ENCODE measurements around the gene DHFR2.

The DHFR2 gene

DNA sequence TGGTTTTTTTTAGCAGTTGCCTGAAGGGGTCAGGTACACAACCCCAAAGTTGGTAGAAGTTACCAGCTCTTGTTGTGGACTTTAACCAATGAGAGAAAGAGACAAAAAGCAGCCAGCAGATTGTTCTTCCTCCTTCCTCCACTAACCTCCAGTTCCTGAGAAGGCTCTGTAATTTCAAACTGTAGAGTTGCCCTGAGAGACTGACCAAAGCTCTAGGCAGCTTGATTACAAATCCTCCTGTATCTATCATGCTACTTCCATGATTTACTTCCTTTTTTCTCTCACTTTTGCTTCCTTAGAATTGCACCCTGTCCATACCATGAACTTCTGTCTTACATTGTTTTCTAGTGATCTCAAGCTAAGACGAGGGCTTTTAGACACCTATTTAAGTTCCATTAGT, 29.4 kb upstream of the DHFR2 start:
- Histone ChIP-seq H3K4me1 (ENCODE audit: control insufficient read depth, insufficient read depth, low read length) (no peaks in the 10 kb centered on the region), H3K9me3 (ENCODE audit: control insufficient read depth, insufficient read depth, low read depth, low read length) (no peaks in the 10 kb centered on the region), H3K36me3 (ENCODE audit: control insufficient read depth in 2 of 2, insufficient read depth in 1 of 2, low read length in 2 of 2) (peaks cover 6 to 35% of the 10 kb centered on the region in 2 experiments; a peak in 2 of 3 replicates), H3K4me3 (ENCODE audit: low read depth, low read length) (no peak overlapping the region), H3K27ac (ENCODE audit: extremely low read depth, low read depth, low read length) (no peak overlapping the region)
- ChIA-PET POLR2A (no interaction called here), CTCF (no interaction called here)
- TF ChIP-seq, protein P1, sequence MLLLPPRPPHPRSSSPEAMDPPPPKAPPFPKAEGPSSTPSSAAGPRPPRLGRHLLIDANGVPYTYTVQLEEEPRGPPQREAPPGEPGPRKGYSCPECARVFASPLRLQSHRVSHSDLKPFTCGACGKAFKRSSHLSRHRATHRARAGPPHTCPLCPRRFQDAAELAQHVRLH (tag by site-specific recombination; IDR thresholded peaks at IDR 0.05), result no peak
- no peak for TF ChIP-seq ZNF223 (tag by site-specific recombination; IDR thresholded peaks at IDR 0.05)
- no peak for TF ChIP-seq ZNF624 (tag by site-specific recombination; IDR thresholded peaks at IDR 0.05)
- TF ChIP-seq YY2 (tag by site-specific recombination; IDR thresholded peaks at IDR 0.05), result no peak
- no peak for TF ChIP-seq ZNF501 (tag by site-specific recombination; IDR thresholded peaks at IDR 0.05)
- no peak for TF ChIP-seq ZNF837 (tag by site-specific recombination; IDR thresholded peaks at IDR 0.05)
- no peak for TF ChIP-seq ZSCAN5A (tag by site-specific recombination; IDR thresholded peaks at IDR 0.05)
- TF ChIP-seq ZNF48 (tag by site-specific recombination; IDR thresholded peaks at IDR 0.05), result no peak
- TF ChIP-seq ZNF571 (tag by site-specific recombination; IDR thresholded peaks at IDR 0.05), result no peak
- TF ChIP-seq REPIN1 (tag by site-specific recombination; IDR thresholded peaks at IDR 0.05; ENCODE audit: low read depth), result no peak
- TF ChIP-seq ZNF302 (tag by site-specific recombination; IDR thresholded peaks at IDR 0.05; ENCODE audit: low read depth), result no peak
- TF ChIP-seq KLF16 (tag by site-specific recombination; IDR thresholded peaks at IDR 0.05), result no peak
- TF ChIP-seq ZNF514 (tag by site-specific recombination; IDR thresholded peaks at IDR 0.05), result no peak
- TF ChIP-seq EGR2 (tag by site-specific recombination; IDR thresholded peaks at IDR 0.05; ENCODE audit: low read depth), result no peak
- no peak for TF ChIP-seq ZBTB26 (tag by site-specific recombination; optimal IDR thresholded peaks at IDR 0.05)
- no peak for TF ChIP-seq ZNF335 (tag by site-specific recombination; conservative IDR thresholded peaks at IDR 0.05)
- TF ChIP-seq ZNF433 (tag by site-specific recombination; IDR thresholded peaks at IDR 0.05; ENCODE audit: low read depth), result no peak

- CTCF ChIA-PET, result interaction anchor here (0.6 kb wide), 2 partner anchors 24 to 118 kb away, joined by 3 read pairs; no protein-coding TSS in a partner anchor
- TF ChIP-seq ZFP41 (tag by site-specific recombination; IDR thresholded peaks at IDR 0.05; ENCODE audit: borderline replicate concordance), result no peak
- no peak for TF ChIP-seq SALL2 (tag by site-specific recombination; IDR thresholded peaks at IDR 0.05; ENCODE audit: borderline replicate concordance)
- TF ChIP-seq, protein P2, sequence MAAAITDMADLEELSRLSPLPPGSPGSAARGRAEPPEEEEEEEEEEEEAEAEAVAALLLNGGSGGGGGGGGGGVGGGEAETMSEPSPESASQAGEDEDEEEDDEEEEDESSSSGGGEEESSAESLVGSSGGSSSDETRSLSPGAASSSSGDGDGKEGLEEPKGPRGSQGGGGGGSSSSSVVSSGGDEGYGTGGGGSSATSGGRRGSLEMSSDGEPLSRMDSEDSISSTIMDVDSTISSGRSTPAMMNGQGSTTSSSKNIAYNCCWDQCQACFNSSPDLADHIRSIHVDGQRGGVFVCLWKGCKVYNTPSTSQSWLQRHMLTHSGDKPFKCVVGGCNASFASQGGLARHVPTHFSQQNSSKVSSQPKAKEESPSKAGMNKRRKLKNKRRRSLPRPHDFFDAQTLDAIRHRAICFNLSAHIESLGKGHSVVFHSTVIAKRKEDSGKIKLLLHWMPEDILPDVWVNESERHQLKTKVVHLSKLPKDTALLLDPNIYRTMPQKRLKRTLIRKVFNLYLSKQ (tag by site-specific recombination; IDR thresholded peaks at IDR 0.05; ENCODE audit: borderline replicate concordance), result no peak
- no peak for TF ChIP-seq ZNF157 (tag by site-specific recombination; IDR thresholded peaks at IDR 0.05)
- no peak for TF ChIP-seq ZNF621 (tag by site-specific recombination; IDR thresholded peaks at IDR 0.05)
- TF ChIP-seq, protein P3, sequence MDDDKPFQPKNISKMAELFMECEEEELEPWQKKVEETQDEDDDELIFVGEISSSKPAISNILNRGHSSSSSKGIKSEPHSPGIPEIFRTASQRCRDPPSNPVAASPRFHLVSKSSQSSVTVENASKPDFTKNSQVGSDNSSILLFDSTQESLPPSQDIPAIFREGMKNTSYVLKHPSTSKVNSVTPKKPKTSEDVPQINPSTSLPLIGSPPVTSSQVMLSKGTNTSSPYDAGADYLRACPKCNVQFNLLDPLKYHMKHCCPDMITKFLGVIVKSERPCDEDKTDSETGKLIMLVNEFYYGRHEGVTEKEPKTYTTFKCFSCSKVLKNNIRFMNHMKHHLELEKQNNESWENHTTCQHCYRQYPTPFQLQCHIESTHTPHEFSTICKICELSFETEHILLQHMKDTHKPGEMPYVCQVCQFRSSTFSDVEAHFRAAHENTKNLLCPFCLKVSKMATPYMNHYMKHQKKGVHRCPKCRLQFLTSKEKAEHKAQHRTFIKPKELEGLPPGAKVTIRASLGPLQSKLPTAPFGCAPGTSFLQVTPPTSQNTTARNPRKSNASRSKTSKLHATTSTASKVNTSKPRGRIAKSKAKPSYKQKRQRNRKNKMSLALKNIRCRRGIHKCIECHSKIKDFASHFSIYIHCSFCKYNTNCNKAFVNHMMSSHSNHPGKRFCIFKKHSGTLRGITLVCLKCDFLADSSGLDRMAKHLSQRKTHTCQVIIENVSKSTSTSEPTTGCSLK (tag by site-specific recombination; IDR thresholded peaks at IDR 0.05), result no peak
- no peak for TF ChIP-seq ZNF449 (tag by site-specific recombination; IDR thresholded peaks at IDR 0.05)
- TF ChIP-seq MYNN (tag by site-specific recombination; IDR thresholded peaks at IDR 0.05; ENCODE audit: borderline replicate concordance), result no peak
- TF ChIP-seq, protein P4, sequence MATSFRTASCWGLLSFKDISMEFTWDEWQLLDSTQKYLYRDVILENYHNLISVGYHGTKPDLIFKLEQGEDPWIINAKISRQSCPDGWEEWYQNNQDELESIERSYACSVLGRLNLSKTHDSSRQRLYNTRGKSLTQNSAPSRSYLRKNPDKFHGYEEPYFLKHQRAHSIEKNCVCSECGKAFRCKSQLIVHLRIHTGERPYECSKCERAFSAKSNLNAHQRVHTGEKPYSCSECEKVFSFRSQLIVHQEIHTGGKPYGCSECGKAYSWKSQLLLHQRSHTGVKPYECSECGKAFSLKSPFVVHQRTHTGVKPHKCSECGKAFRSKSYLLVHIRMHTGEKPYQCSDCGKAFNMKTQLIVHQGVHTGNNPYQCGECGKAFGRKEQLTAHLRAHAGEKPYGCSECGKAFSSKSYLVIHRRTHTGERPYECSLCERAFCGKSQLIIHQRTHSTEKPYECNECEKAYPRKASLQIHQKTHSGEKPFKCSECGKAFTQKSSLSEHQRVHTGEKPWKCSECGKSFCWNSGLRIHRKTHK (tag by site-specific recombination; IDR thresholded peaks at IDR 0.05), result no peak
- H3K36me3 ChIP-seq (ENCODE audit: control insufficient read depth in 2 of 2, insufficient read depth in 1 of 2, low read length in 2 of 2), result peaks cover 4 to 29% of the 10 kb centered on the region in 2 experiments; a peak in 2 of 3 replicates
Observed at GRCh38 chr3:94089126-94089525, 26.4 kb upstream of the DHFR2 start.

More at GRCh38 chr3:94089126-94089525, 26.4 kb upstream of the DHFR2 start:
- Histone ChIP-seq H3K4me1 (ENCODE audit: control insufficient read depth, insufficient read depth, low read length) (no peaks in the 10 kb centered on the region), H3K27ac (ENCODE audit: extremely low read depth, low read depth, low read length) (no peak overlapping the region), H3K9me3 (ENCODE audit: control insufficient read depth, insufficient read depth, low read depth, low read length) (no peaks in the 10 kb centered on the region), H3K4me3 (ENCODE audit: low read depth, low read length) (no peak overlapping the region)
- POLR2A ChIA-PET, result no interaction called here

Measured in HEK293 (cell line).